Activated CD4-positive, CD25-positive, alpha-beta regulatory T cell treated with anti-CD3 and anti-CD28 coated beads, Interleukin-2, amount 50 U/mL, for 72 hours (primary cell): ENCODE results near the gene KIF25.

Source experiments
- DNase-seq: peaks from one replicate; pipeline ENCODE4 v3.0.0; 2021

Gene KIF25

DNA sequence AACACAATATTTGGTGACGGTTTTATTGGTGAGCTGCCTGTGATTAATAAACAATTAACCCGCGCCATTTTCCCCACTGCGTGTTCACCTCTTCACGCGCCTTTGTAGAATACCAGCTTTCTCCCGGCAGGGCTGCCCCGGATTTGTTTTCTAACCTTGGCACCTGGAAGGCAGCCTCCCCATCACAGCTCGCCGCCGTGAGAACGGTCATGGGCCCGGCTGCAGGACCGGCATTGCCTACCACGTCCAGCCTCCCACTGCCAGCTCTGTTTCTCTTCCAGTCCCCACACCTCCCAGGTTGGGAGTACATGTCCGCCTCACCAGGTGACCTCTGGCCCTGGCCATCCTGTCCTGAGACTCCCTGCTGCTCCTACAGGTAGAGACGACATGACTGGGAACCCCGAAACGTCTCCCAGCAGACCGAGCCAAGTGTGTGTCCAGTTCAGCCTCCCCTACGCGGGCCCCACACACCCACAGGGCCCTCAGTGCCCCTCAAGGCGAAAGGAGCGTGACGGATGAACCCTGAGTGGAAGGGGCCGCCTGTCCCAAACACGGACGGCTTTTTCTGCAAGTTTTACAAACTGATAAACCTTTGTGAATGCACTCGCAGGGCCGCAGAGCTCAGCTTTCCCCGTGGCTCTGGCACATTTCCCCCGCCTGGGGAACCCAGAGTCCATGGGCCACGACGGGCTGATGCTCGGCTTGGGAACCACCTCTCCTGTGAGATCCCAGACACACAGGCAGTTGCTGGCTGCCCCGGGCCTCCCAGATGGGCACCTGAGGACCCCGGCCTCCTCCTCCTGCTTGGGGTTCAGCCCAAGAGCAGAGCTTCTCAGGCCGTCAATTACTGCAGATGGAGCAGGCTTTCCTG, 55.9 kb downstream of the KIF25 start:
- DNase-seq, result no peak

DNA sequence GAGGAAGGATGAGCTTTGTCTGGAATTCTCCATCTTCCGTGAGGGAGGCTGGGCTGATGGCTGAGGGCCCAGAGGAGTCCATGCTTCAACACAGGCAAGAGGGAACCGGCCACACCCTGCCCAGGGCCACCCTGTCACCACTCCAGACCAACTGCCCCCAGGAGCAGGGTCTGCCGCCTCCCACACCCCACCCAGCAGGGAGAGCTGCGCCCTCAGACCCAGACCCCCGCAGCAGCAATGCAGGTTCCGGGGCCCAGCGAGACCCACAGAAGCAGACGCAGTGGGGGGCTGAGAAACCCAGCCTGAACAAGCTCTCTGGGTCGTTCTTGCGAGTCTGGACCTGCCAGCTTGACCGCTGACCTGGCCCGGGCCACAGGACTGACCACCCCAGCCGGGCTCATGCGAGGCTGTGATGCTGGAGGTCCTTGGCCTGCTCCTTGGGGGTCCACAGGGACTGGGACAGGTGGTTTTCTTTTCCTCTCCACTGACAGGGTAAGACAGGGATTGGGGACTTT, 56.5 kb downstream of the KIF25 start:
- DNase-seq, result no peak

DNA sequence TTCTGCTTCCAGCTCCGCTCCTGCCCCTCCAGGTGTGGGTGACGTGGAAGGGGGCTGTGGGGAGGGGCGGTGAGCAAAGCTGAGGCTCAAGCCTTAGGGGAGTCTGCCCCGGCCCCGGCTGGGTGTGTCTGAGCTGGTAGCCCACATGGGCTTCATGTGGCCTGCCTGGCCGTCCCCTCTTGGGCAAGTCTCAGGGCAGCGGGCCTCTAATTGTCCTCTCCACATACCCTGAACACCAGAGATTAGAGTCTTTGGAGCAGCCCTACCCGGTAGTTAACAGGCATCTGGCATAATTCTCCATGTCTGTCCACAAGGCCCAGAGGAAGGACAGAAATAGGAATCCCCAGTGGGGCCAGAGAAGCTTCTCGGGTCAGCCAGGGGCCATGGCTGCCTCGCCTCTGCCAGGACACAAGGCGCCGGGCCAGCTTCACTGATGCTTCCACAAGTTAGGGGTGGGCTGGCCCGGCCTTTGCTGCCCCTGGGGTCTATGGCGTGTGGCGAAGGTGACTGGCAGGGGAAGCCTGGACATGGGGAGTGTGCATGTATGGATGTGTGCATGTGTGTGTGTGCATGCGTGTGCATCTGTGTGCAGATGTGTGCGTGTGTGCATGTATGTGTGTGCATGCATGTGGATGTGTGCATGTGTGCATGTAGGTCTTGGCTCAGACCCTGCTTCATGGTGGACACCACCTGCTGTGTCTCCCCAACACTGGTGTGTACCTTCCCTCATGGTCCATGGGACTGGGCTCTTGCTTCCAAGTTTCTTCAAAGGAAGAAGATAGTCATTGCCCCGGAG, 57.5 kb downstream of the KIF25 start:
- DNase-seq, result no peak

DNA sequence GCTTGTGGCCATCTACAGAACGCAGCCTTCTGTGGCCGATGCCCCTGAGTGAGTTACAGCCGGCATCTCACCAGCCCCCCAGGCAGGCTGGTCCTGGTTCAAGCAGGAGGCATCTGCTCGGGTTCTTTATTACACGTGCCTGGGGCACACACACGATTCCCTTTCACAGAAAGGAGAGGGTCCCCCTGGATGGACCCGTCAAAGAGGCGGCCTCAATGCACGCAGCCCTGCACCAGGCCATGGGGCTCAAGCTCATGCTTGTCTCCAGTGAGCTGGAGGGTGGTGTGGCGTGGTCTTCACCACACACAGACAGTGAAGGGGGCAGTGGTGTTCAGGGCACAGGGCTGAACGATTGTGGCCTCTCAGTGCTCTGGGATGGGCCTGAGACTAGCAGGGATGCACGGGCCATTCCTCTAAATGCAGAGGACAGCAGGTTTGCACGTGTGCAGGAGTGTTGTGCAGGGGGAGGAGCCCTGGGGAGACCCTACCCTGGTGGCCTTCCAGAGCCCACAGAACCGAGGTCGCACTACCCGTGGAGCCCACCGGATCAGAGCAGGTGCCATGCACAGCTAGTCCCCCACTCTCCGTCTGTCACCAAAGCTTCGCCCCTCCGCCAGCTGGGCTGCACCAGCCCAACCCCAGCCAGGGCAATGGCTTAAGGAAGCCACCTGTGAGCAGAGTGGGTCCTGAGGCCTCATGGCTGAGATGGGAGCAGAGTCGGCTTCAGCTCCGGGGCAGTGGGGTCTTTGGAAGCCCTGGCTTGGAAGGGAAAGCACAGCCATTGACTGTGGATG, 58.4 kb downstream of the KIF25 start:
- no peak for DNase-seq

DNA sequence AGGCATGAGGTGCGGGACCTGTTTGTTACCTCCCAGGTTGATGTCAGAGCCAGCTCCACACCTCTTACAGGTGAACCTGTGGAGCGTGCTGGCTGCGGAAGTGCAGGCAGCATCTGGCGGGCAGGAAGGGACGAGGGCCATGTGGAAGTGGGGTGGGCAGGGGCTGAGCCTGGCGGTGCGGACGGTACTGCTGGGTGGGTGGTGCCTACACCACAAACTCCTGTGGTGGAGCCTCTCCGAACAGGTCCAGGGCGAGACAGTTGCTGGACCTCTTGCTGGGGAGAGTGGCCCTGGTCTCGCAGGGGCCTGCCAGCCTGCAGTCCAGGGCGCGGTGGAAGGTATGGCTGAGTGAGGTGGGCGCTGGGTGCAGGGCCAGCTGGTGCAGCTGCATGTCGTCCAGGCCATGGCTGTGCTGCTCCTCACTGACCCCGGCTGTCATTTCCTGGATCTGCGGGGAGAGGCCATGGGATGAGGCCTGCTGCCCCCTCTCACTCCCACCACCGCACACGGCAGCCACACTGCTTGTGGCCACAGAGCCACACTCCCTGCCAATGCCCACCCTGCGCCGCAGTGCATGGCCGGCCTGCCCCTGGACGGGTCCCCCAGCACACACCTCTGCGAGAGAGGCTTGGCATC, 59.5 kb downstream of the KIF25 start:
- DNase-seq, result no peak

DNA sequence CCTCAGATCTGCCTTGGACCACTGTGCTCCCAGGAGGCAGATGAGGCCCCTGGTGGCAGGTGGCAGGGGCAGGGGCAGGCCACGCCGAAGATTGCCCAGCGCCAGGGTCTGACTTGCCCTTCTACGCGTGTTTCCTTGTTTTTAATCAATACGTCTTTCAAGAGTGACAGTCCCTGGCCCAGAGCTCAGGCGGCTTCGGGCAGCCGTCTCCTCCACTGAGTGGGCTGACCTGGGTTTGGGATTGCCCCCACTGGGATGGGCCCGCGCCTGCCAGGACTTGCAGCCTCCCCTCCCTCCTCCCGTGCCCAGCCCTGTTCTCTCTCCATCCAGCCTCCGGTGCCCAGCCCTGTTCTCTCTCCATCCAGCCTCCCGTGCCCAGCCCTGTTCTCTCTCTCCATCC, 60.4 kb downstream of the KIF25 start:
- no peak for DNase-seq

DNA sequence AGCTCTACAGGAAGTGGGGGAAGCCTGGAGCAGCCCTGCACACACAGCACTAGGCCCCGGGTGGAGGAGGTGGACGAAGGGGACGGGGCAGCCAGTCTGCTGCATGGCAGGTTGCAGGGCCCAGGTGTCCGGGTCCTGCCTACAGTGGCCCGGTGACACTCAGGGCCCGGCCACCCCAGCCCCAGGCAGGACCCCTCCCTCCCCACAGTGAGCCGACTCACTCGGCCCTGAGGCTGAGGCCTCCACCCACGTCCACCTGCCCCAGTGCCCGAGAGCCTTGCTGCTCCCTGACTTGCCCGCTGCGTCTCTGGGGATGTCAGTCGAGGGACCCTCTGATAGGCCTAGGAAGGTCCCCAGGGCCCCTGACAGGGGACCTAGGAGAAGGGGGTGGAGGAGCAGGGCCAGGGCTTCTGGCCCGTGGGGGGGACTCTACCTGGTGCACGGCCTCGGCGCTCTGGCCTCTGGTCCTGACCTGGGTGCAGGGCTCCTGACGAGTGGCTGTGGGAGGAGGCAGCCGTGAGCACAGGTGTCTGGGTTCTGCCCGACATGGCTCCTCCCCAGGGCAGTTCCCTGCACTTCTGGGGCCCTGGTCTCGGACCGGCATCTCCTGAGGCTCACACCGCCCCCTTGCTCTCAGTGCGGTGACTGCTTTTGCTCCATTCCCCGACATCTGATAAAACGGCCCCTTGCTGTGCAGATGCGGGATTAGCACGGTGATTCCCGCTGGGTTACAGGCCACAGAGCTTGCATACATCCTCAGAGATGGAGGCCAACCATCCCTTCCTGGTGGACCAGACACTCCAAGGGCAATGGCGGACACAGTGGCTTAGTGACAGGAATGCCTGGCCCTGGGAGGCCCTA, 61.5 kb downstream of the KIF25 start:
- DNase-seq, result no peak

DNA sequence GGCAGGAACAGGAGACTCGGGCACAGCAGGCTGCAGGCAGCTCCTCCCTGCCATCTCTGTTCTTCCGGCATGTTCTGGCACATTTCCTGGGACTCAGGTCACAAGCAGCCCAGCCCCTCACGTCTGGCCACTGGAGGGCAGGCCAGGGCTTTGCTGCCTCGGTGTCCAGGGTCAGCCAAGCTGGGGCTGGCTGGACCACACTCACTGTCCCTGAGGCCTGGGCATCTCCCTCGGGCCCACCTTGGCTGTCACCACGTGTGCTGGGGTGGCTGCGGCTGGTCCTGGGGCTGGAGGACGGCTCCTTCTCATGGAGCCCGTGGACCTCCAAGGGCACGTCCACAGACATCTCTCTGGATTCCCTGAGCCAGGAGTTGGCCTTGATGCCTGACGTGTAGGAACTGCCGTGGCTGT, 63.1 kb downstream of the KIF25 start:
- no peak for DNase-seq

DNA sequence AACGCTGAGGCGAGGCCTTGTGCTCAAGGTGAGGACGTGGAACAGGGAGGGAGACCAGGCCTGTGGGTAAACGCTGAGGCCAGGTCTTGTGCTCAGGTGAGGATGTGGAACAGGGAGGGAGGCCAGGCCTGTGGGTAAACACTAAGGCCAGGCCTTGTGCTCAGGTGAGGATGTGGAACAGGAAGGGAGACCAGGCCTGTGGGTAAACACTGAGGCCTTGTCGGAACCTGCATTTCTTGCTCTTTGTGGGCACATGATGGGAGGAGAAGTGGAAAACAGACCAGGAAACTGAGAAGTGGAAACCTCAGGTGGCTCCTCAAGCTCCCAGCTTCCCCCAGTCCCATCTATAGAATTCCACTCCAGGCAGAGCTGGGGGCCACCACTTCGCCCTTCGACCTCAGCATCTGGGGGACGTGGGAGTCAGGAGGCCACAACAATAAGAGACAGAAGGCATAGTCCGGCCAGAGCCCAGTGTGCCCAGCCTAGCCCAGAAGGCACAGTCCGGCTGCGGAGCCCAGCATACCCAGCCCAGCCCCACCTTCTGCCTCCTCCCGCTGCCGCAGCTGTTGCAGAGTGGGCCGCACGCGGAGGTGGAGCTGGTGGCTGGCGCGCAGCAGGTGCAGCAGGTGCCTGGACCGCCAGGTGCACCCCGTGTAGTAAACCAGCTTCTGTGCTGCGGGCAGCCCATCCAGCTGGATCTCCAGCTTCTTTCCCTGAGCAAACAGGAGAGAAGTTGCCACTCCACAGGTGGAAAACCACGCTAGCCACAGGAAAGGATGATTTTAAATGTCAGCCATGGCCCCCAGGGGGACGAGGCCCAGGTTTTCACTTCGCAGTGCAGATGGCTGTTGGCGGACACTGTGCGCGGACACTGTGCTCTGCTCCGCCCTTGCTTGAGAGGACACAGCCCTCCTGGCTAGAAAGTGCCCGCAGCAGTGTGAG, 64.1 kb downstream of the KIF25 start:
- no peak for DNase-seq

DNA sequence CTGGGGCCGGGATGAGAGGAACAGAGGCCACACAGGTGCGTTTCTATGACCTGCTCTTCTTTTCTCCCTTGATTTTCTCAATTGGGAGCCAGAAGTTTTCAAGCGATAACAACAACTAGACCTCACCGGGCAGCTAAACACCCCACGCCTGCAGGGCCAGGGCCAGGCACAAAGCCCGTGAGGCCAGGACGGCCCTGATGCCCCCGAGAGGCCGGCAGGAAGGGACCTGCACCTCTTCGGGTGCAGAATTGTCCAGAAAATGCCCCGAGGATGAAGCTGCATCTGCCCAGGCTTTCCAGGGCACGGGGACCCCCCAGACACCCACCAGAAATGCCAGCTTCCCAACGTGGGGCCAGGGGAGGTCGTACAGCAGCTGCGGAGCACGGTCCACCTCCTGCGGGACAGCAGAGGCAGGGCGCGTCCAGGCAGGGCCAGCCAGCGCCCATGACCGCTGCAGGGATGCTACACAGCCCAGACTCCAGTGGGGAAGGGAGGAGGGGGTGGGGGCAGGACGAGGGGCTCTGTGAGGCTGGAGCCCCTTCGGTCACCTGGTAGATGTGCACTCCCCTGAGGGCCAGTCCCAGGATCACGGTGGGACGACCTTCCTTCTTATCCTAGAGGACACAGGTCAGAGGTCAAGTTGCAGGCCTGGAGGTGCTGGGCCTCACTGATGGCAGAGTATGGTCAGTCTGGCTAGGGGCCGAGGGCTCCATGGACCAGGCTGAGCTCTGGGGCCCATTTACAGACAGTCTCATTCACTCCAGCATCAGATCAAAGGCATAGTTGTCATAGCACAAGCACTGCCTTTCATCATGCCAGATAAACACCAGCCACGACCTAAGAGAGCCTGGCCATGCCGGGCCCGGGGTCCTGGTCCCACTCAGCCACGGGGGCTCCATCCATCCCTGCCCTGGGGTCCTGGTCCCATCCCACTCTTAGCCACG, 65.1 kb downstream of the KIF25 start:
- DNase-seq, result no peak

DNA sequence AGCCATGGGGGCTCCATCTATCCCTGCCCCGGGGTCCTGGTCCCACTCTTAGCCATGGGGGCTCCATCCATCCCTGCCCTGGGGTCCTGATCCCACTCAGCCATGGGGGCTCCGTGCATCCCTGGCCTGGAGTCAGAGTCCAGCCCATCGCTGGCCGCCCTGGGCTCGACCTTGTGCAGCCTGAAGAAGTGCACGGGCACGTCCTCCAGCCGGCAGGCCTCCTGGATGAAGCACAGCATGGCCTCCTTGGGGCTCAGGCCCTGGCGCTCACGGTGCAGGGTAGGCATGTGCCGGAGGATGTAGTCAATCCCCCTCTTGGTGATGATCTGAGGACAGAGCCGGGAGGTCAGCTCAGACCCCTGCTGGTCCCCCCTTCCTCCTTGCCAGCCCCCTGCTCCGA, 66.0 kb downstream of the KIF25 start:
- no peak for DNase-seq

DNA sequence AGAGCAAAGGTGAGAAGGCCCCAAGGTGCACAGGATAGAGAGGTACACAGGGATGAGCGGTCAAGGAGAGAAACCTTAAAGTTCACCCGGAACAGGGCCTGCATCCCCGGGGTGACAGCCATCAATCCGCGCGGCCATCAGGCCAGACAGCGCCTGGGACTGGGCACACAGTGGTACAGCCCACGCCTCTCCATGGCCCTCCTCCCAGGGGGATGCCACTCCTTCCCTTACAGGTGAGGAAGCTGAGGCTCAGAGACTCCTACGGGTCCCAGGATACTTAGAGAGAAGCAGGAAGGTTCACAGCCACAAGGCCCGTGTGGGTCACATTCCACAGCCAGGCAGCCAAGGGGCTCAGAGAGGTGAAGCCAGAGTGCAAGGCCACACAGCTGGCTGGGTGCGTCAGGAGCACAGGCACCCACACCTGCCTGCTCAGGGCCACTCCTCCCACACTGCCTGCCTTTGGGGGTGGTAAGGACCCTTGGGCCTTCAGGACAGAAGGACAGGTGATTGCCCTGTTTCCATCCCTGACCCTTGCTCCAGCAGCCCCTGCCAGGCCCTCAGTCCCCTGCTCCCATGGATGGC, 66.8 kb downstream of the KIF25 start:
- no peak for DNase-seq

DNA sequence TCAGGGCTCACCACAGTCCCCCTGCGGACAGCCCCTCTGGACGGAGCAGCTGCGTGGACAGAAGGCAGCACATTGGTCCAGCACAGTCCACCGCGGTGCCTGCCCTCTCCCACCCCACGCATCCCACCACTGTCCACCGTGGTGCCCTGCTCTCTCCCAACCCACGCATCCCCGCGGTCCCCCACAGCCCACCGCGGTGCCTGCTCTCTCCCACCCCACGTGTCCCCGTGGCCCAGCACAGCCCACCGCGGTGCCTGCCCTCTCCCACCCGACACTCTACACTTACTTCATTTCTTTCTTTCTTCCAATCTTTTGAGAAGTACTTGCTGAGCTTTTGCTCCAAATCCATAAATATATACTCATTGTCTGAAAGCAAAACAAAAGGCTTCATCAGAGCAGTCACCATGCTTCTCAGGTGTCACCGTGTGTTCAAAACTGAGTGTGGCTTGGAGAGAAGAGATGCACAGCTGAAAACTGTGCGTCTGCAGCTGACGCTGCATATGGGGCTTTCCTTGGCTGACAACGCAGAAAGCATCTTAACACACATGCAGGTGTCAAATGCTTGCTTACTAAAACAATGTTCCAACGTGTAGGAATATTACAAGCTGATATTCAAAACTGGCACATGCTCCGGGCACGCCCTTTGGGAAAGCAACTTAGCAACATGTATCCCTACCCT, 69.7 kb downstream of the KIF25 start:
- DNase-seq, result no peak

DNA sequence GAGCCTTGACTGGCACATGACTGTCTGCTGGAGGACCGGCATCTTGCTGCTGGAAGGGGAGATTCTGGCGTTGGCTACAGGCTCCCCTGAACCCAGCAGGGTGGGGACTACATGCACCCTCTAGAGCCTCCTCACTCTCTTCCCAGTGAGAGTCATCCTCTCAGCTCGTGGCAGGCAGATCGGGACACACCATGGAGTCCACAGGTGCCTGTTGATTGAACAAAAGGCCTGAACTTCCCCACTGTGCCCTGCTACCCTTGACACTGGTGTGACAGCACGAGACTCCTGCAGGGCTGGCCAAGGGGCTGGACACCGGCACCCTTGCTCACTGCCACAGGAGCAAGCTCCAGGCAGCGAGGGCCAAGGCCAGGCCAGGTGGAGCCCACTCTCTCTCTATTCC, 73.3 kb downstream of the KIF25 start:
- no peak for DNase-seq

DNA sequence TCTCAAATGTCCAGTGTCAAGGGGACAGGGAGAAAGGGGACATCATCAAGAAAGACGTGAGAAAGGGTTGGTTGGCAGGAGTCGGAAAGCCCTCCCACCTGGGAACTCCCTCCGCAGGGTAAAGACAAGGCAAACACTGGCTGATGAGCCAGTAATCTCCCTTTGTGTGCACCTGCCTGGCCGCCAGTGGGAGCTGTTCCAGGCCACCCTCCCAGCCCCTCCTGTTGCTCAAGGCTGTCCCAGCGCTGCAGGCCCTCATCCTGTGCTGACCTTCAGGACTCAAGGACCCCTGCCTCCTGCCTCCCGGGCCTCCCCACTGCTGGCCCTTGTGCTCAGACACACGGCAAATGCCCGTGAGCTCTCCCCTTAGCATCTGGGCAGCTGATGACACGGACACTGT, 74.1 kb downstream of the KIF25 start:
- no peak for DNase-seq

DNA sequence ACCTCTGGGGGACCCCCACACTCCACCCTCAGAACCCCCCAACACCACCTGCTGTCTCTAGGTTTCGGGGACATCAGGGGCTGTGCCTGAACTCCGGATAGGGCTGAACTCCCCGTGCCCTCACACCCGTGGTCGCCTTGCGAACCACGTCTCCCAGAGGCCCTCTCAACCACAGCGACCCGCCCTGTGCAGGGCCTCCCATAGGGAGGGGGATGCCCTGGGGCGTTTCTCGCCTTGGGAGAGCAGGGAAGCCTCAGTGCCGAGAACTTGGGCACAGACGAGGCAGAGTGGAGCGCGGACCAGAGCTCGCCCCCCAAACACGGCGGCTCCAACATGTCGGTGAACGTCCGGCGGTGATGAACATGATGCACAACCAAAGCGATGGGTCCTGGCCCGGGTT, 74.8 kb downstream of the KIF25 start:
- DNase-seq, result no peak

DNA sequence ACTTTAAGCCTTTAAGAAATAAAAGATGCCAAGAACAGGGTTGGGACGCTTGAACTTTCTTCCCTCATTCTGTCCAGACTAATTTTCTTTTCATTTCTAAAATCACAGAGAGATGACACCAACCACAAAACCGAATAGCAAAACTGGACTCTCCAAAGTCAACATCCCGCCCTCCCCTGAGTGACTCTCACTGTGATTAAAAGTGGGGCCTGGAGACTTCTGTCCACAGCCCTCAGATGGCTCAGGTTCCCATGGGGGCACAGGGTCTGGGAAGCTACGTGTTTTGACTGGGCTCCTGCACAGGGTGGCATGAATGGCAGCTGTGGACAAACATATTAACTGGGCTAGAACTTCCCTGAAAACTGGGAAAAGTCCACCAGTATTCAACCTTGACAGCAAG, 75.3 kb downstream of the KIF25 start:
- no peak for DNase-seq
